SK-N-SH treated with all-trans-retinoic acid at 6 μM for 48 hours (cell line): Measurements from ENCODE around the gene EID1.

ENCODE experiments used
- ARNTL ChIP-seq: fragments of 450-650 bp; formaldehyde crosslinking; IDR thresholded peaks from 2 replicates; pipeline ENCODE4 v1.5.0; 2020; ENCODE audit warnings: low read depth, mild to moderate bottlenecking, moderate library complexity, borderline replicate concordance
- CREB5 ChIP-seq: fragments of 250-450 bp; sonication (Bioruptor Pico); IDR thresholded peaks from 2 replicates; pipeline ENCODE4 v1.5.1; 2020; ENCODE audit warnings: low read depth, mild to moderate bottlenecking, moderate library complexity
- ESRRG ChIP-seq: fragments of 250-450 bp; sonication (Bioruptor Pico); IDR thresholded peaks from 2 replicates; pipeline ENCODE4 v1.6.1; 2021; ENCODE audit warnings: mild to moderate bottlenecking
- ISL1 ChIP-seq: fragments of 250-450 bp; sonication (Bioruptor Pico); IDR thresholded peaks from 2 replicates; pipeline ENCODE4 v2.1.2; 2022; ENCODE audit warnings: mild to moderate bottlenecking, moderate library complexity
- PATZ1 ChIP-seq: fragments of 250-450 bp; sonication (Bioruptor Pico); IDR thresholded peaks from 2 replicates; pipeline ENCODE4 v1.8.0; 2020; ENCODE audit warnings: mild to moderate bottlenecking, moderate library complexity, borderline replicate concordance
- RARB ChIP-seq: fragments of 250-450 bp; sonication (Bioruptor Pico); IDR thresholded peaks from 2 replicates; pipeline ENCODE4 v1.8.0; 2021; ENCODE audit warnings: mild to moderate bottlenecking, moderate library complexity
- SNAI2 ChIP-seq: fragments of 250-450 bp; sonication (Bioruptor Pico); IDR thresholded peaks from 2 replicates; pipeline ENCODE4 v1.5.0; 2020; ENCODE audit warnings: mild to moderate bottlenecking, moderate library complexity
- TSHZ2 ChIP-seq: fragments of 250-450 bp; sonication (Bioruptor Pico); IDR thresholded peaks from 2 replicates; pipeline ENCODE4 v1.5.0; 2020; ENCODE audit warnings: mild to moderate bottlenecking, moderate library complexity
- ZFP3 ChIP-seq: fragments of 250-450 bp; sonication (Bioruptor Pico); IDR thresholded peaks from 2 replicates; pipeline ENCODE4 v1.5.0; 2020; ENCODE audit warnings: mild to moderate bottlenecking, moderate library complexity
- ZNF8 ChIP-seq: fragments of 450-650 bp; formaldehyde crosslinking; IDR thresholded peaks from 2 replicates; pipeline ENCODE4 v1.5.0; 2020; ENCODE audit warnings: mild to moderate bottlenecking, moderate library complexity

GRCh38 chr15:48834756-48835155, 43.2 kb upstream of the EID1 start:
- TF ChIP-seq ZFP3 (no peak), ZNF8 (no peak), ARNTL (no peak), ESRRG (CRISPR knock-in tag) (no peak), ISL1 (no peak), PATZ1 (CRISPR knock-in tag) (no peak), TSHZ2 (CRISPR knock-in tag) (no peak), CREB5 (CRISPR knock-in tag) (no peak), SNAI2 (no peak), RARB (CRISPR knock-in tag) (no peak)
